Activated T-cell treated with anti-CD3 and anti-CD28 coated beads, Interleukin-2, amount 50 U/mL, for 24 hours (primary cell): ENCODE data around the gene CLCN2.

Experiments used
- DNase-seq: peaks from one replicate; pipeline ENCODE4 v3.0.0-alpha.2; 2020
- H3K27ac Mint-ChIP-seq: 2 replicates; pipeline ENCODE4 v1.8.0; 2020; ENCODE audit warnings: mild to moderate bottlenecking, mixed read lengths
- H3K27me3 Mint-ChIP-seq: 2 replicates; pipeline ENCODE4 v1.8.0; 2020; ENCODE audit warnings: mixed read lengths
- H3K36me3 Mint-ChIP-seq: 2 replicates; pipeline ENCODE4 v1.8.0; 2020; ENCODE audit warnings: low read depth, mixed read lengths
- H3K4me1 Mint-ChIP-seq: 2 replicates; pipeline ENCODE4 v1.8.0; 2020; ENCODE audit warnings: low read depth, mixed read lengths
- H3K4me3 Mint-ChIP-seq: 2 replicates; pipeline ENCODE4 v1.8.0; 2020; ENCODE audit warnings: mild to moderate bottlenecking, moderate library complexity, mixed read lengths
- H3K9me3 Mint-ChIP-seq: 2 replicates; pipeline ENCODE4 v1.8.0; 2020; ENCODE audit warnings: mixed read lengths

CLCN2 gene

GRCh38 chr3:184335661-184336546 lies 25.5 kb downstream of the CLCN2 start:
- H3K27ac Mint-ChIP-seq: peak overlapping the region; percentile 94
- H3K4me1 Mint-ChIP-seq: peaks cover 66% of the 10 kb centered on the region
- peaks cover 51% of the 10 kb centered on the region for H3K36me3 Mint-ChIP-seq
- no peaks in the 10 kb centered on the region for H3K9me3 Mint-ChIP-seq
- peak; percentile 96 for DNase-seq
- H3K27me3 Mint-ChIP-seq: no peaks in the 10 kb centered on the region
- peak overlapping the region; percentile 79 for H3K4me3 Mint-ChIP-seq

- Mint-ChIP-seq H3K4me1 (peaks cover 70% of the 10 kb centered on the region), H3K27ac (peak overlapping the region; percentile 94), H3K9me3 (no peaks in the 10 kb centered on the region), H3K4me3 (peak overlapping the region; percentile 79), H3K36me3 (peaks cover 57% of the 10 kb centered on the region), H3K27me3 (no peaks in the 10 kb centered on the region)
- no peak for DNase-seq
These were observed 26.1 kb downstream of the CLCN2 start for GRCh38 chr3:184335291-184335660.

GRCh38 chr3:184334470-184335158 lies 26.8 kb downstream of the CLCN2 start:
- no peaks in the 10 kb centered on the region for H3K27me3 Mint-ChIP-seq
- peak overlapping the region; percentile 94 for H3K27ac Mint-ChIP-seq
- H3K4me1 Mint-ChIP-seq: peaks cover 74% of the 10 kb centered on the region
- no peaks in the 10 kb centered on the region for H3K9me3 Mint-ChIP-seq
- peak; percentile 57 for DNase-seq
- peak overlapping the region; percentile 7 for H3K4me3 Mint-ChIP-seq
- H3K36me3 Mint-ChIP-seq: peaks cover 64% of the 10 kb centered on the region

DNA sequence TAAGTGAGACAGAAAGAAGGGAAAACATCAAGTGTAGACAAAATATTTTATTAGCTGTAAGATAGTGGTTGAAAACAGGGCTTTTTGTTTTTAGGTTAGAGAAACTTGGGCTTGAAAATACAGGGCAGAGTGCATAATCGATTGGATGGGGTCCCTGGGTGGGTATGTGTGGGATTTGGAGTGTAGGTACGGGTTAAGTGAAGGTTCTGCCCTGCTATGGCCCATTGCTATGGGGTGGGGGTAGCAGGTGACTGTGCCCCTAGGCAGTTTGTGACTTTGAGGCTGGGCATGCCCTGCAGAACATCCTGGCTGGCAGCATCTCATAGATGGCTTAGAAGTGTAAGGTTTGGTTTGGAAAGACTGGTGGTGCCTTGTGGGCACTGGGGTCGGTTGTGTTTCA lies 27.7 kb downstream of the CLCN2 start:
- DNase-seq: no peak
- H3K27ac Mint-ChIP-seq: peak overlapping the region; percentile 94
- H3K4me1 Mint-ChIP-seq: peaks cover 79% of the 10 kb centered on the region
- no peak overlapping the region for H3K4me3 Mint-ChIP-seq
- no peaks in the 10 kb centered on the region for H3K27me3 Mint-ChIP-seq
- H3K36me3 Mint-ChIP-seq: peaks cover 73% of the 10 kb centered on the region
- H3K9me3 Mint-ChIP-seq: no peaks in the 10 kb centered on the region

DNA sequence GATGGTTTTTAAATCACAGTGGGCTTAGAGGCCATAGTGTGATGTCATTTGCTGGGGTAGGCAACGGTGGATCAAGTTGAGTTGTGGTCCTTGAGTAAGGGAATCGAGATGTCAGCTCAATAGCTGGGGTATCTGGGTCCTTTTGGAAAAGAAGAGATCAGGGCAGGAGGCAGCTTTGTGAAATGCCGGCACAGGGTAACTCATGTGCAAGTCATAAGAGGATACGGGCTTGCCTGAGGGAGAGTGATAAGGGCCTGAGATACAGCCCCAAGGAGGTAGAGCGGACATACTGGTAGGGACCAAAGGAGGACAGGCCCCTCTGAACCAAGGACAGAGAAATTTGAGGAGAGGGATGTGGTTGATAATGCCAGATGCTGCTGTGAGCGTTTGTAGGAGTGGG lies 28.2 kb downstream of the CLCN2 start:
- Mint-ChIP-seq H3K36me3 (peaks cover 78% of the 10 kb centered on the region), H3K4me3 (no peak overlapping the region)

GRCh38 chr3:184332370-184333090 lies 28.9 kb downstream of the CLCN2 start:
- Mint-ChIP-seq H3K4me1 (peaks cover 73% of the 10 kb centered on the region), H3K4me3 (no peak overlapping the region)

More for the DNA sequence above, 28.2 kb downstream of the CLCN2 start:
- H3K27ac Mint-ChIP-seq: peak overlapping the region; percentile 94
- no peak for DNase-seq
- H3K27me3 Mint-ChIP-seq: no peaks in the 10 kb centered on the region
- peaks cover 80% of the 10 kb centered on the region for H3K4me1 Mint-ChIP-seq
- H3K9me3 Mint-ChIP-seq: no peaks in the 10 kb centered on the region

DNA sequence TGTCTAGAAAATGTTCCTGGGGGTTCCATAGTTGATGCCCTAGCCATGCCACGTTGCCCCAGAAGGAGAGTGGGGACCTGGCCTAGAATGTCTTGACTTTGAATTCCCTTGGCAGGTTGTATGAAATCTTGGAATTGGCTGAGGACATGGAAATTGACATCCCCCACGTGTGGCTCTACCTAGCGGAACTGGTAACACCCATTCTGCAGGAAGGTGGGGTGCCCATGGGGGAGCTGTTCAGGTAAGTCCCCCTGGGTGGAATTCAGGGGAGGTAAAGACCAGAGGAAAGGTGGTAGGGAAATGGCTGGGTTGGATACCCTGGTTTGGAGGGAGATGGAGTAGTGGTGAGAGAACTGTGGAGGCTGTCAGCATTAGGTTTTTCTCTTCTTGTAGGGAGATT lies 32.9 kb downstream of the CLCN2 start:
- no peak overlapping the region for H3K4me3 Mint-ChIP-seq

More at GRCh38 chr3:184332370-184333090, 28.9 kb downstream of the CLCN2 start:
- Mint-ChIP-seq H3K27ac (peak overlapping the region; percentile 94), H3K9me3 (no peaks in the 10 kb centered on the region), H3K36me3 (peaks cover 82% of the 10 kb centered on the region), H3K27me3 (no peaks in the 10 kb centered on the region)
- DNase-seq: no peak

GRCh38 chr3:184327171-184327570 lies 34.2 kb downstream of the CLCN2 start:
- no peak for DNase-seq
- Mint-ChIP-seq H3K9me3 (no peaks in the 10 kb centered on the region), H3K4me1 (peaks cover 66% of the 10 kb centered on the region), H3K27me3 (no peaks in the 10 kb centered on the region), H3K27ac (peak overlapping the region; percentile 85), H3K36me3 (peaks cover 100% of the 10 kb centered on the region), H3K4me3 (no peak overlapping the region)

More for the DNA sequence above, 32.9 kb downstream of the CLCN2 start:
- Mint-ChIP-seq H3K4me1 (peaks cover 70% of the 10 kb centered on the region), H3K36me3 (peaks cover 100% of the 10 kb centered on the region), H3K9me3 (no peaks in the 10 kb centered on the region), H3K27me3 (no peaks in the 10 kb centered on the region), H3K27ac (peak overlapping the region; percentile 42)
- no peak for DNase-seq

GRCh38 chr3:184325715-184326369 lies 35.6 kb downstream of the CLCN2 start:
- Mint-ChIP-seq H3K4me3 (no peak overlapping the region), H3K27me3 (no peaks in the 10 kb centered on the region), H3K4me1 (peaks cover 60% of the 10 kb centered on the region), H3K27ac (peak overlapping the region; percentile 90), H3K36me3 (peaks cover 100% of the 10 kb centered on the region), H3K9me3 (no peaks in the 10 kb centered on the region)
- peak; percentile 54 for DNase-seq

GRCh38 chr3:184325269-184325668 lies 36.1 kb downstream of the CLCN2 start:
- H3K4me3 Mint-ChIP-seq: no peak overlapping the region
- DNase-seq: no peak
- peaks cover 100% of the 10 kb centered on the region for H3K36me3 Mint-ChIP-seq
- peaks cover 61% of the 10 kb centered on the region for H3K4me1 Mint-ChIP-seq
- H3K9me3 Mint-ChIP-seq: no peaks in the 10 kb centered on the region
- H3K27ac Mint-ChIP-seq: peak overlapping the region; percentile 90
- H3K27me3 Mint-ChIP-seq: no peaks in the 10 kb centered on the region

GRCh38 chr3:184323696-184324095 lies 37.7 kb downstream of the CLCN2 start:
- no peak for DNase-seq
- Mint-ChIP-seq H3K9me3 (no peaks in the 10 kb centered on the region), H3K4me3 (no peak overlapping the region), H3K27me3 (no peaks in the 10 kb centered on the region), H3K36me3 (peaks cover 98% of the 10 kb centered on the region), H3K4me1 (peaks cover 65% of the 10 kb centered on the region), H3K27ac (peak overlapping the region; percentile 90)

- Mint-ChIP-seq H3K4me1 (peaks cover 66% of the 10 kb centered on the region), H3K36me3 (peaks cover 97% of the 10 kb centered on the region), H3K27ac (peak overlapping the region; percentile 84), H3K4me3 (no peak overlapping the region), H3K27me3 (no peaks in the 10 kb centered on the region), H3K9me3 (no peaks in the 10 kb centered on the region)
- DNase-seq: no peak
These were observed 38.5 kb downstream of the CLCN2 start for GRCh38 chr3:184322731-184323487.

GRCh38 chr3:184321666-184322065 lies 39.7 kb downstream of the CLCN2 start:
- H3K27me3 Mint-ChIP-seq: no peaks in the 10 kb centered on the region
- peaks cover 78% of the 10 kb centered on the region for H3K4me1 Mint-ChIP-seq
- DNase-seq: no peak
- H3K27ac Mint-ChIP-seq: peak overlapping the region; percentile 55
- no peaks in the 10 kb centered on the region for H3K9me3 Mint-ChIP-seq
- H3K36me3 Mint-ChIP-seq: peaks cover 97% of the 10 kb centered on the region
- no peak overlapping the region for H3K4me3 Mint-ChIP-seq
